IPS DF 4.7 (cell line): ENCODE data around the gene ELOB.

ENCODE experiments used
- DNase-seq: peaks from one replicate; pipeline ENCODE4 v3.0.0-alpha.2; 2013; ENCODE audit warnings: low spot score; ENCODE audit errors: extremely low read depth

ELOB gene

DNA sequence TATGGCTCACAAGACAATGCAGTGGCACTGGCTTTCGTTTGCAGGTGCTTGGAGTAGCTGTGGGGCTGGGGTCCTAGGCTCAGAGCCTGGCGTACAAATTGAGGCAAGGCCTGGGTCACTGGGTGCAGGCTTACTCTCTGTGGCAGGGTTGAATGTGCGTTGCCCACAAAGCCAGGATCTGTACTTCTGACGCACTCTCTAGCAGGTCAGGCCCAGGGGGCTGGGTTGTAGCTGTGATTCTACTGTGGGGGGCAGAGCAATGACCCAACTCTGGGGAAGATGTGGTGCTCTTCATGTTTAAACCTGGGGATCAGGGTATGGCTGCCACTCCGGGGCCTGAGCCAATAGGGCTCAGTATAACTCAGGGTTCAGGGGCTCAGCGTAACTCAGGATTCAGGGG is 33.6 kb upstream of the ELOB start:
- no peak for DNase-seq

DNA sequence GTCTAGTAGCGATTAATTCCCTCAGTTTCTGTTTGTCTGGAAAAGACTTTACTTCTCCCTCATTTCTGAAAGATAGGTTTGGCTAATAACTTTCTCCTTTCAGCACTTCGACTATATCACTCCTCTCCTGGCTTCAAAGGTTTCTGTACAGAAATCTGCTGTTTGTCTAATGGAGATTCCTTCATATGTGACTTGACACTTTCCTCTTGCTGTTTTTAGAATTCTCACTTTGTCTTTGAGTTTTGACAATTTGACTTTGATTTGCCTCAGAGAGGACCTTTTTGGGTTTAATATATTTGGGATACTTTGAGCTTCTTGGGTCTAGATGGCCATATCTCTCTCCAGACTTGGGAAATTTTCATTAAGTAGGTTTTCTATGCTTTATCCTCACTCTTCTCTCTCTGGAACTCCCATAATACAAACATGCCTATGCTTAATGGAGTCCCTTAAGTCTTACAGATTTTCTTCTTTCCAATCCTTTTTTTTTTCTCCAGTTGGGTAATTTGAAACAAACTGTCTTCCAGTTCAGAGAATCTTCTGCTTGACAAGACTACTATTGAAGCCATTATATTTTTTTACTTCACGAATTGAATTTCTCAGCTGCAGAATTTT is 32.2 kb upstream of the ELOB start:
- DNase-seq = no peak

DNA sequence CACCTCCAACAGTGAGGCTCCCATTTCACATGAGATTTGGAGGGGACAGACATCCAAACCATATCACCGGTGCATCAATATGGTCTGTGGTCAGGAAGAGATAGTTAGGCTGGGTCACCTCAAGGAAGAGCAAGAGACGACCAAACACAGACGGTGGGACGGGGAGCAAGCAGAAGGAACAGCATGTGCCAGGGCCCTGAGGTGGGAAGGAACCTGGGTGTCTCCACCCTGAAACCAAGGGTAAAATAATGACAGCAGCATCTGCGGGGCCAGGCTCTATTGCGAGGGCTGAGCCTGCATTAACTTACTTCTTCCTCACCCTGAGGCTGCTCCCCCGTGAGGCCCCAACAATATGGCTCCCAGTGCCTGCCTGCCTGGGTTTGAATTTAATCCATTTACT is 31.1 kb upstream of the ELOB start:
- no peak for DNase-seq

DNA sequence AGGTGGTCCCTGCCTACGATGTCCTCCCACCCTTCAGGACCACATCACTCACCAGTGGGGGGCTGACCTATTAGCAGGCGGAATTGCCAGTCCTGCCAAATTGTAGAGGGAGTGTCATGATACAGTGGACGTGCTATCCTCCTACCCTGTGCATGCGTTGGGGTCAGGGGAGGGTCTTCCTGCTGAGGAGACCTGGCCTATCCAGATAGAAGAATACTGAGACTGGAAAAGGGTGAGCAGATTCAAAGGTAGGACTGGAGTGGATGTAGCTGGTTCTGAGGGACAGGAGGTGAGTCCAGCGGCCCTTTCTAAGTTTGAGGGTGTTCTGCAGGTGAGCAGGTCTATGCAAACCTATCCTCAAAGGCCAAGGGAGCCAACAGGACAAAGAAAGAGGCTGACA is 29.2 kb upstream of the ELOB start:
- DNase-seq = no peak

DNA sequence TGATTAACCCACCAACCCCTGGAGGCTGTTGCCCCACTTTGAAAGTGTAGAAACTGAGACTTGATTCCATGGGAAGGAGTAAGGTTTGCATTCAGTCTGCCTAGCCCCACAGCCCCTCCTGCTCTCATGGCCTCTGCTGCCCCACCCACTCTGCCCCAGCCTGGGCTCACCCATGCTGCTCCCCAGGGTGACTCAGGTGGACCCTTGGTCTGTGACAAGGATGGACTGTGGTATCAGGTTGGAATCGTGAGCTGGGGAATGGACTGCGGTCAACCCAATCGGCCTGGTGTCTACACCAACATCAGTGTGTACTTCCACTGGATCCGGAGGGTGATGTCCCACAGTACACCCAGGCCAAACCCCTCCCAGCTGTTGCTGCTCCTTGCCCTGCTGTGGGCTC is 27.6 kb upstream of the ELOB start:
- DNase-seq = no peak

DNA sequence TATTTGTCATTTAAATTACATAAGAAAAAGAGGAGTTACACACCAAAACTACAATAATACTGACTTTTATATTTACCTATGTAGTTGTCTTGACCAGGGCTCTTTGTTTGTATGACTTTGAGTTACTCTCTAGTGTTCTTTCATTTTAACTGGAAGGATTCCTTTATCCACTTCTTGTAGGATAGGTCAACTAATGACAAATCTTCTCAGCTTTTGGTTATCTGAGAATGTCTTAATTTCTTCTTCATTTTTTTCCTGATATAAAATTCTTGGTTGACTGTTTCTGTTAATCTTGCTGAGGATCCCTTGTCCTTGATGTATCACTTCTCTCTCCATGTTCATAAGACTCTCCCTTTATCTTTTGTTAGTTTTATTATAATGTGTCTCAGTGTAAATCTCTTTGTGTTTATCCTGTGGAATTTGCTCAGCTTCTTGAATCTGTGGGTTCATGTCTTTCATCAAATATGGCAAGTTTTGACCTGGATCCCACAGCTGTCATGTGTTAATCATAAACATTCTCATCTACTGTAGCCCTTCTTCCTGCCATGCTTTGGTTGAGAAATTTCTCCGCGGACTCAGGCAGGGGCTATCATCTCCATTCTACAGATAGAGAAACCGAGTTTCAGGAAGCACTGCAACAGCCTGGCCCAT is 26.6 kb upstream of the ELOB start:
- DNase-seq = no peak

DNA sequence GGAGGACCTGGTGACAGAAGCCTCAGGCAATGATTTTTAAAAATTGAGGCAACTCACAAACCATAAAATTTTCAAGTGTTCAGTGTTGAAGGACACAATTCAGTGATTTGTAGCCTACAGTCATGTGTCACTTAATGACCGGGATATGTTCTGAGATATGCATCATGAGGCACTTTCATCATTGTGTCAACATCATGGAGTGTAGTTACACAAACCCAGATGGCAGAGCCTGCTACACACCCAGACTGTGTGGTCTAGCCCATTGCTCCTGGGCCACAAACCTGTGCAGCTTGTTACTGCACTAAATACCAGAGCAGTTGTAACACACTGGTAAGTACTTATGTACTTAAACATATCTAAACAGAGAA is 22.8 kb upstream of the ELOB start:
- no peak for DNase-seq

DNA sequence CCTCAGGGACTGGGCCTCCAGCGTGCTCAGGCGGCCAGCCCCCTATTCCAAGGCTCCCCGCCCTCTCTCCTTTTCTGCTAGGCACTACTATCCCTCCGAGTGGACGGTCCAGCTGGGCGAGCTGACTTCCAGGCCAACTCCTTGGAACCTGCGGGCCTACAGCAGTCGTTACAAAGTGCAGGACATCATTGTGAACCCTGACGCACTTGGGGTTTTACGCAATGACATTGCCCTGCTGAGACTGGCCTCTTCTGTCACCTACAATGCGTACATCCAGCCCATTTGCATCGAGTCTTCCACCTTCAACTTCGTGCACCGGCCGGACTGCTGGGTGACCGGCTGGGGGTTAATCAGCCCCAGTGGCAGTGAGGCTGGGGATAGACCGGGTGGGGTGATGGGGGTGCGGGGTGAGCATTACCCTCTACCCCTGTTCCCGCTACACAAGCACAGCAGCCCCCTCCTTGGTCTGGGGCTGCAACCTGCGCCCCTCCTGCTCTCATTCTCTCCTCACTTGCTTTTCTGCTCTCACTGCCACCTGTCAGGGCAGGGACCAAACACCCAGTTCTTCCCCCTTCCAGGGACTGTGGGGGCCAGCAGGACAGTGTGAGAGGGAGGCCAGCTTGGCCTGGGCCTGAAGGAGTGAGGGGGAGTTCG is 22.3 kb upstream of the ELOB start:
- DNase-seq = no peak

DNA sequence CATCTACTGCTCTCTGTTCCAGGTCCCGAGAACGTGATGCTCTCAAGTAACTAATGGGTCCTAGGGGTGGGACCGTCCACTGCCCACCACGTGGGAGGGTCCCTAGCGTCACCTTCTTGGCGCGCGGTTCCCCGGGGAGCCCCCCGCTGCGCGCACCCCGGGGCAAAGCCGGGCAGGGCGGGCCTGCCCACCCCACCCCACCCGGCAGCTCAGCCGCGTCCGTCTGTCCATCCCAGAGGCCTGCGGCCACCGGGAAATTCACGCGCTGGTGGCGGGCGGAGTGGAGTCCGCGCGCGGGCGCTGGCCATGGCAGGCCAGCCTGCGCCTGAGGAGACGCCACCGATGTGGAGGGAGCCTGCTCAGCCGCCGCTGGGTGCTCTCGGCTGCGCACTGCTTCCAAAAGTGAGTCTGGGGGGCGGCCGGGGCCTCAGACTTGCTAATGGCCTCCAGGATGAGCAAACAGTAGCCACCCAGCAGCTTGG is 21.7 kb upstream of the ELOB start:
- no peak for DNase-seq

DNA sequence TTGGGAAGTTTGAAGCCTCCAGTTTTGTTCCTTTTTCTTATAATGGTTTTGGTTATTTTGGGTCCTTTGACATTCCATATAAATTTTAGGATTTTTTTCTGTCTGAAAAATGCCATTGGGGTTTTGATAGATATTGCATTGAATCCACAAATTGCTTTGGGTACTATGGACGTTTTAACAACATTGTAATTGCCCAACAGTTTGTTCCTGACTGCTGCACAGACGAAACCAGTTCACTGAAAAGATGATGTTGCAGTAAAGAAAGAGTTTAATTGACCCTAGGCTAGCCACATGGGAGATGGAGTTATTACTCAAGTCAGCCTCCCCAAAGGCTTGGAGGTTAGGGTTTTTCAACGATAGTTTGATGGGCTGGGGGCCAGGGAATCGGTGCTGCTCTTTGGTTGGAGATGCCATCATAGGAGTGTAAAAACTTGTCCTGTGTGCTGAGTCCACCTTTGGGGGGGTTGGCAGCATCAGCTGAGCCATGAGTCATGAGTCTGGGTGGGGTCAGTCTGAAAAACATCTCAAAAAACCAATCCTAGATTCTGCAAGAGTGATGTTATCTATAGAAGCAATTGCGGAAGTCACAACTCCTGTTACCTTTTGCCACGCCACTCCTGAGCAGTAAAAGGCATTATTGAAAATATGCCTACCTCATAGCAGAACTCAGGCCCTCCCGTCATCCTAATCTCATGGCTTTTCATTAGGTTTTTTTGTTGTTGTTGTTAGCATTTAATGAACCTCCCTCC is 18.5 kb upstream of the ELOB start:
- no peak for DNase-seq

DNA sequence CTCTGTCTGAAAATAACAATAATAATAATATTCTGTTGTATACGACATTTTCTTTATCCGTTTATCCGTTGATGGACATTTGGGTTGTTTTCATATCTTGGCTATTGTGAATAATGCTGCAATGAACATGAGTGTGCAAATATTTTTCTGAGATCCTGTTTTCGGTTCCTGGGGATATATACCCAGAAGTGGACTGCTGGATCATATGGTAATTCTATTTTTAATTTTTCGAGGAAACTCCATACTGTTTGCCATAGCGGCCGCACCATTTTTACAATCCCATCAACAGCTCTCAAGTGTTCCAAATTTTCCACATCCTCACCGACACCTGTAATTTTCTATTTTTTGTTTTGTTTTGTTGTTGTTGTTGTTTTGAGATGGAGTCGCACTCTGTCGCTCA is 15.9 kb upstream of the ELOB start:
- no peak for DNase-seq

DNA sequence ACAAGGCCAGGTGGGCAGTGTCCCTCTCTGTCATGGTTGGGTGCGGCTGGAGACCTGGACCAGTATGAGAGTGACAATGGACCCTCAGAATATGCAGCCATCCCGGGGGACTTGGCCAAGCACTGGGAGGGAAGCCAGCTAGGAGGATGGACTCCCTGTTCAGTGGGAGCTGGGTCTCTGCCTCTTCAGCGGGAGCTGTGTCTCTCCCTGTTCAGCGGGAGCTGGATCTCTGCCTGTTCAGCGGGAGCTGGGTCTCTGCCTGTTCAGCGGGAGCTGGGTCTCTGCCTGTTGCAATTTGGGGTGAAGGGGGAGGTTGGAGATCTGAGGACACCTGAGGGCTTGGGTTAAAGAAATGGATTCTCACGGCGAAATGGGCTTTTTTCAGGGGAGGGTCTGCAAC is 14.1 kb upstream of the ELOB start:
- DNase-seq = no peak

DNA sequence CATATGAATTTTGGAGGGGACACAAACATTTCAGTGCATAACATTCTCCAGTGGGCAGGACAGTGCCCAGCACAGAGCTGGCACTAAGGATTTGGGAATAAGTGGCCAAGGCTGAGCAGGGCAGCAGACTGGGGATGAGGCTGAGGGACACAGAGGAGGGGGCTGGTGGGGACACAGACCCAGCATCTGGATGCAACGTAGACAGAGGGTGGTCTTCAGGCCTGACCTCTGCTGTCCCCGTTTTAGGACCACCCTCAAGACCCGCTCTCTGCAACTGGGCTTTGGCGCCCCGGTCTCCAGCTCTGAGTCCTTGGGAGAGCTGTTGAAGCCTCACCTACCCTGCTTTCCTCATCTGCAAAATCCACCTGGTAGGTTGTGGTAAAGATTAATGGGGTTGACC is 13.6 kb upstream of the ELOB start:
- DNase-seq = no peak

DNA sequence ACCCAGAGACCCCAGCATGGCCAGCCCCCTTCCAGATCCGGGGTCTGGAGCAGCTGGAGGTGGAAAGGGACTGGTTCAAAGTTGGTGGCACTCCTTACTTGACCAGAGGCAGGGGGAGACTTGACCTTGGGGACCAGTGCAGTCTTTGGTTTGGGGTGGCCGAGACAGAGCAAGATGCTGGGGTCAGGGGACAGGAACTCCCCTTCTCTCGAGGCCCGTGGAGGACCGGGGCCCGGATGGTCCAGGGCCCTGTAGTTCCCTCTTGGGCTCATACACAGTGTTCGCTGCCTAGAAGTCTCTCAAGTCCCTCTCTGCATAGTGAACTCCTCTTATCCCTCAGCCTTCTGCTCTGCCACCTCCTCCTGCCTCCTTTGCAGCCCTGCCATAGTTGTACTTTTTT is 10.9 kb upstream of the ELOB start:
- no peak for DNase-seq

DNA sequence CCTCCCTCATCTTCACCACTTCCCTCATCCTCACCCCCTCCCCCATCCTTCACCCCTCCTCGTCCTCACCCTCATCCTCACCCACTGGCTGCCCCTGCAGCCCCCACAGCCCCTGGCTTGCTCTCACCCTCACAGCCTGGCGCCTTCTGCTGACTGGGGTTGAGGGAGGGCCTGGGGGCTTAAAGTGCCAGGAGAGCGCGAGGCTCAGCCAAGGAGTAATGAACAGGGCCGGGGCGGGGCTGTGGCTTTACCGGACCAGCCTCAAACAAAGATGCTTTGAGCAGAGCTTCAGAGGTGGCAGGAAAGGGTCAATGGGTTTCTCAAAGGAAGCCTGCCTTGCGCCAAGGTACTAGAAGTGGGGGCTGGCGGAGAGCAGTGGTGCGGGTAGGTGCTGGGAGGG is 10.3 kb upstream of the ELOB start, which contains the start of gene PRSS33:
Gene PRSS33 (minus strand): TSS at position 155 of the 400 bp plus-strand sequence. CDS start 1,013 bp downstream, outside the sequence.
- no peak for DNase-seq

DNA sequence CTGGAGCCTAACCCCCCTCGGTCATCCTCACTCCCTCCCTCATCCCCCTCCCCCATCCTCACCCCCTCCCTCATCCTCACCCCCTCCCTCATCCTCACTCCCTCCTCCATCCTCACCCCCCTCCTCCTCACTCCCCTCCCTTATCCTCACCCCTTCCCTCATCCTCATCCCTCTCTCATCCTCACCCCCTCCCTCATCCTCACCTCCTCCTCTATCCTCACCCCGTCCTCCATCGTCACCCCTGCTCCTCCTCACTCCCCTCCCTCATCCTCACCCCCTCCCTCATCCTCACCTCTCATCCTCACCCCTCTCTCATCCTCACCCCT is 9.7 kb upstream of the ELOB start:
- DNase-seq = no peak

DNA sequence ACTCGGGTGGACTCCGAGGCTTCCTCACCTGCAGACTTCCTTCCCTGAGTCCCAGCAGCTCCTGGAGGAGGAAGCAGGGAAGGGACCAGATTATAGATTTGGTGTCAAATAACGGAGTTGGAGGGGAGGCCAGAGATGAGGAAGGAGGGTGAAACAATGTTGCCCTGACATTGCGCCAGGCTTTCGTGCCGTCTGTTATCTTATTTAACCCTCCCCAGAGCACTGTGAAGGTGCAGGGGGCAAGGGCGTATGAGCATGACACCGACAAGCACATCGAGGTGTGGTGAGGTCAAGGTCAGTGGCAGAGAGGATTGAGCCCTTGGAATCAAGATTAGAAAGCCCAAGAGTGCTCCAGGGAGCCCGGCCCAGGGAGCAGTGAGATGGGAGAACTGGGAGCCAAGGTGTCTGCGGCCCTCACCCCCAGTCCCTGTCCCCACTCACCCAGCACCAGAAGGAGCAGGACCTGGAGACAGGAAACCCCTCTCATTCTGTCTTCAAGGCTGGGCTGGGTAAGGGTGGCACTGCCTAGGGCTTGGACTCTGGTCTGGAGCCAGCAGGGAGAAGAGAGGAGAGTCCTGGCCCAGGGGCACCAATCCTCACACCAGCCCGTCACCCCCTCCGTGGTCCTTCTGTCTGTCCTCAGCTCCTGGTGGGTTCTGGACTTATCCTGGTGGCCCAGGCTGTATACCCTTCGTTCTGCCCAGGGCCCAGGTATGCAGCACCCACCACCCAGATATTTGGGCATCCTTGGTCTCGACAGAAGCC is 9.2 kb upstream of the ELOB start:
- no peak for DNase-seq

DNA sequence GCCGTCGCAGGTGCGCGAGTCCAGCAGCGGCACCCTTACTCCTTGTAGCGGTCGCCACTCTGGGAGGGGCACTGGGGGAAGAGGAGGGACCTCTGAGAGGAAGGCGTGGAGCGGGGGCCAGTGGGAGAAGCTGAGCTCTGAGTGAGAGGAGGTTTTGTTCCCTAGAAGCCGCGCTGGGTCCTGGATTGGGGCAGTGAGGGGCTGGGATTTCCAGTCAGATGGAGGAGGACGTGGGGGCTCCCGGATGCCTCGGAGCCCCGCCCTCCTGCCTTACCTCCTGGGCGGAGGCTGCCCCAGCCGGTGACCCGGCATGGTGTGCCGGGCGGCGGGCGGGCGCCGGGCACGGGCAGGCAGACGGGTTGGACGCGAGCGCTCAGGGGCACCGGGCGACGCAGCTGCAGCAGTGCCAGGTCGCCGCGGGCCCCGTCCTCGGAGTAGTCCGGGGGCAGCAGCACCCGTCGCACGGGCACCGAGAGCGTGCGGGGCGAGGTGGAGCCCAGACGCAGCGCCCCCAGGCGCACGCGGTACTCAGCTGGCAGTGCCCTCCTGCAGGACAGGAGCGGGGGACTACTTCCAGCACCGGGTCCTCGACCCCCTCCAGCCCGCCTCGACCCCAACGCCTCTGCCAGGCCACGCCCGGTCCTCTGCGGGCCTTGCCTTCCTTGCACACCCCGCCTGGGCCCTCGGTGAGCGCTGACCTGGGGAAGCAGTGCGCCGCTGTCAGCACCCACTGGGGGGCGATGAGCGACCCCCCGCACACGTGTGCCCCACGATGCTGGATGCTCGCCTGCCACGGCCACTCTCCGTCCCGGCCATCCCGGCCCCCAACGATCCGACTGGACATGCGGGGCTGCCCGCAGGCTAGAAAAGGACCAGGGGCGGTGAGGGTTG is 8.3 kb upstream of the ELOB start:
- no peak for DNase-seq

DNA sequence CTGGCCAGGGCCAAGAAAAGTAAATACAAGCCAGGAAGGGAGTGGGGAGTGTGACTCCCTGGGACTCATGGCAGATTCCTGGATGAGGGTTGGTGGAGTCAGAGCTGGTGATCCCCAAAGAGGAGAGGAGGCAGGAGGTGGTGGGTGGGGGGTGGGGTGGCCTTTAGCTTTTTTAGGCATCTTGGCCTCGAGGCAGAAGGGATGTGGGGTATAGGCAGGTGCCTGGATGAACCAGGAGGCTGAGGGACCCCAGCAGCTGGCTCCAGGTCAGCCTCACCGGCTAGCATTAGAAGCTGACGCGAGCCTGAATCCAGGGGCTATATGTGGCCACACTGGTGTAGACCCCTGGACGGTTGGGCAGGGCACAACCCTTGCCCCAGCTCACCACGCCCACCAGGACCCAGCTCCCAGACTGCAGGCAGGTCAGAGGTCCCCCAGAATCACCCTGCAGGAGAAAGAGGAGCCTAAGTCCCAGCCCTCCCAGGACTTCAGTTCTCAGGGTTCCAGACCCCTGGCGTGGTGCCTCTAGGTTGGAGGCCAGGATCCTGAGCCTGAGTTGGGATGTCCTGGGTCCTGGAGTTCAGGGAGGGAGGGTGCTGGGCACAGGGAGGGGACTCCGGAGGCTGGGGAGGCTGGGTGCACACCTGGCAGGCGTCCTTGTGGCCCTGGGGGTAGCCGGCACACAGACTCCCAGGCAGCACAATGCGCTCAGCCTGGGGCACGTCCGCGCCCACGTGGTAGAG is 7.4 kb upstream of the ELOB start:
- no peak for DNase-seq
